Thoracic aorta (tissue), 2 donors: Measurements from ENCODE around the gene WDR64. TPM values are rescaled to one million over a fixed set of nuclear protein-coding genes. Genes with fewer than 3 reads are reported as not detected.

Experiments used
- ATAC-seq: fragments of 150-250 bp; one replicate; pipeline ENCODE4 v1.8.0; 2017; ENCODE audit warnings: low read depth; ENCODE audit not compliant: insufficient number of reproducible peaks, low FRiP score
- DNase-seq: peaks from one replicate; pipeline ENCODE4 v3.0.0-alpha.2; 2020; ENCODE audit warnings: low spot score
- H3K27ac ChIP-seq, 2 donors: fragments of 200-600 bp; sonication (generic); 1 replicate in 1 of 2; 2 replicates in 1 of 2; pipeline ENCODE4 v1.5.1; 2016; ENCODE audit warnings: mild to moderate bottlenecking in 2 of 2, moderate library complexity in 2 of 2
- H3K27me3 ChIP-seq: fragments of 200-600 bp; sonication (generic); replicated peaks from 2 replicates; pipeline ENCODE4 v1.6.0; 2016; ENCODE audit warnings: mild to moderate bottlenecking; ENCODE audit not compliant: insufficient read depth
- H3K36me3 ChIP-seq: fragments of 200-600 bp; sonication (generic); one replicate; pipeline ENCODE4 v1.5.1; 2016
- H3K4me1 ChIP-seq, 2 donors: fragments of 200-600 bp; sonication (generic); 1 replicate in 1 of 2; 2 replicates in 1 of 2; pipeline versions ENCODE4 v1.5.1 to v1.6.0; 2016; ENCODE audit warnings: low read depth in 2 of 2, mild to moderate bottlenecking in 1 of 2; ENCODE audit not compliant: control insufficient read depth in 1 of 2
- H3K4me3 ChIP-seq: fragments of 200-600 bp; sonication (generic); 2 replicates; pipeline ENCODE4 v1.5.1; 2016; ENCODE audit warnings: mild to moderate bottlenecking
- H3K9me3 ChIP-seq: fragments of 200-600 bp; sonication (generic); 2 replicates; pipeline ENCODE4 v1.5.1; 2016
- CTCF ChIP-seq: fragments of 200-600 bp; sonication (generic); IDR thresholded peaks from one replicate; pipeline ENCODE4 v1.5.1; 2019; ENCODE audit warnings: antibody characterized with exemption
- total RNA-seq, 2 donors: library from RNA; depleted of rRNA; stranded (reverse); fragments of >200 nt; gene quantifications; one replicate each; pipeline versions ENCODE4 v1.1.0 to v1.2.3, GENCODE V29; 2016

Gene WDR64
- total RNA-seq, 2 donors from 2014 or later = not detected

GRCh38 chr1:241776911-241777310 is 124.8 kb downstream of the WDR64 start:
- Histone ChIP-seq H3K4me3 (no peak overlapping the region), H3K9me3 (no peaks in the 10 kb centered on the region), H3K27me3 (no peaks in the 10 kb centered on the region), H3K27ac (no peak overlapping the region), H3K4me1 (peaks cover 6 to 11% of the 10 kb centered on the region in 2 donors), H3K36me3 (no peaks in the 10 kb centered on the region)
- ATAC-seq (no peak), DNase-seq (no peak)
- TF ChIP-seq CTCF = no peak

- Histone ChIP-seq H3K4me3 (no peak overlapping the region), H3K27ac (no peak overlapping the region), H3K4me1 (peaks cover 9 to 17% of the 10 kb centered on the region in 2 donors), H3K9me3 (no peaks in the 10 kb centered on the region), H3K36me3 (no peaks in the 10 kb centered on the region), H3K27me3 (no peaks in the 10 kb centered on the region)
- ATAC-seq = no peak
- TF ChIP-seq CTCF = no peak
- no peak for DNase-seq
Measured at GRCh38 chr1:241778117-241778516, 126.0 kb downstream of the WDR64 start.

GRCh38 chr1:241779897-241780296 is 127.8 kb downstream of the WDR64 start:
- no peak for ATAC-seq
- Histone ChIP-seq H3K27me3 (no peaks in the 10 kb centered on the region), H3K9me3 (no peaks in the 10 kb centered on the region), H3K27ac (no peak overlapping the region), H3K36me3 (no peaks in the 10 kb centered on the region), H3K4me3 (no peak overlapping the region), H3K4me1 (peaks cover 3 to 8% of the 10 kb centered on the region in 2 donors)
- no peak for TF ChIP-seq CTCF
- DNase-seq = no peak

- Histone ChIP-seq H3K27me3 (no peaks in the 10 kb centered on the region), H3K27ac (no peak overlapping the region), H3K4me3 (no peak overlapping the region), H3K4me1 (peaks cover 3 to 8% of the 10 kb centered on the region in 2 donors), H3K9me3 (no peaks in the 10 kb centered on the region), H3K36me3 (no peaks in the 10 kb centered on the region)
- ATAC-seq = no peak
- DNase-seq = no peak
- TF ChIP-seq CTCF = no peak
Measured at GRCh38 chr1:241782396-241782795, 130.3 kb downstream of the WDR64 start.

- H3K4me3 ChIP-seq = no peak overlapping the region
- no peak for ATAC-seq
- no peaks in the 10 kb centered on the region for H3K9me3 ChIP-seq
- H3K36me3 ChIP-seq = no peaks in the 10 kb centered on the region
- no peak for DNase-seq
- no peak overlapping the region for H3K27ac ChIP-seq
- no peaks in the 10 kb centered on the region for H3K27me3 ChIP-seq
- peaks cover 0 to under 1% of the 10 kb centered on the region in 2 donors for H3K4me1 ChIP-seq
- TF ChIP-seq CTCF = no peak
Measured at GRCh38 chr1:241787691-241788090, 135.6 kb downstream of the WDR64 start.
